A549 (cell line): Measurements from ENCODE around the gene HMG20A. TPM values are rescaled to one million over a fixed set of nuclear protein-coding genes. Genes with fewer than 3 reads are reported as not detected.

Experiments used
- ATAC-seq, 2 experiments: fragments of 200-7000 bp in 1 of 2; fragments of >200 bp in 1 of 2; cut with Nextera tagmentation in 1 of 2; cut with Tn5 transposase in 1 of 2; 3 replicates each; pipeline versions ENCODE4 v1.8.0 to v1.9.1; 2018 to 2020; ENCODE audit warnings: mild to moderate bottlenecking in 1 of 2, moderate library complexity in 1 of 2
- CTCF ChIA-PET: fragments of 300-600 bp; sonication (Branson Sonifier 250); formaldehyde crosslinking; extraction: SDS; loops from one replicate; lab custom pipeline; 2021; ENCODE audit warnings: antibody characterized with exemption, inconsistent platforms; lab: Yijun Ruan, JAX
- POLR2A ChIA-PET: fragments of 350-600 bp; formaldehyde crosslinking; extraction: SDS; loops from one replicate; lab custom pipeline; 2021; ENCODE audit warnings: antibody characterized with exemption, inconsistent platforms; lab: Yijun Ruan, JAX
- DNase-seq, 2 experiments: peaks; one replicate each; pipeline versions ENCODE4 v3.0.0 to v3.0.0-alpha.2; 2011 to 2016; ENCODE audit warnings: low read depth in 1 of 2, low spot score in 1 of 2
- FAIRE-seq: peaks from 2 replicates; lab custom pipeline; 2011; peaks lifted over from hg19 to GRCh38; lab: Jason Lieb, UNC
- H3K27ac ChIP-seq, 2 experiments: fragments of >200 bp; sonication (Bioruptor Twin); formaldehyde crosslinking; 3 replicates each; pipeline ENCODE4 v1.5.1; 2016 to 2017
- H3K4me1 ChIP-seq: fragments of >200 bp; sonication (Bioruptor Twin); formaldehyde crosslinking; 3 replicates; pipeline ENCODE4 v1.6.1; 2016
- H3K4me2 ChIP-seq: fragments of >200 bp; sonication (Bioruptor Twin); formaldehyde crosslinking; 3 replicates; pipeline ENCODE4 v1.6.1; 2016
- H3K4me3 ChIP-seq: fragments of >200 bp; sonication (Bioruptor Twin); formaldehyde crosslinking; 3 replicates; pipeline ENCODE4 v1.5.1; 2016
- H3K9me3 ChIP-seq: fragments of >200 bp; sonication (Bioruptor Twin); formaldehyde crosslinking; 3 replicates; pipeline ENCODE4 v1.6.1; 2016
- ATOH8 ChIP-seq: fragments of 250-450 bp; sonication (Bioruptor Pico); IDR thresholded peaks from 2 replicates; pipeline ENCODE4 v1.5.0; 2020; ENCODE audit warnings: low read depth, mild to moderate bottlenecking, moderate library complexity
- BCL3 ChIP-seq: fragments of >200 bp; sonication (Bioruptor Twin); formaldehyde crosslinking; IDR thresholded peaks from 3 replicates; pipeline ENCODE4 v1.6.1; 2016
- BHLHE40 ChIP-seq: IDR thresholded peaks from 2 replicates; pipeline ENCODE4 v1.6.1; 2012; ENCODE audit warnings: low read depth, low read length, inconsistent platforms
- FOSL2 ChIP-seq, 2 experiments: fragments of 450-650 bp in 1 of 2; fragments of >200 bp in 1 of 2; sonication (Bioruptor Twin) in 1 of 2; formaldehyde crosslinking; IDR thresholded peaks; 2 replicates each; pipeline versions ENCODE4 v1.5.0 to v1.6.1; 2016 to 2020; ENCODE audit warnings: mild to moderate bottlenecking in 1 of 2, moderate library complexity in 1 of 2
- FOXS1 ChIP-seq: fragments of 250-450 bp; sonication (Bioruptor Pico); IDR thresholded peaks from 2 replicates; pipeline ENCODE4 v1.5.0; 2020; ENCODE audit warnings: mild to moderate bottlenecking, moderate library complexity
- HEYL ChIP-seq: fragments of 250-450 bp; sonication (Bioruptor Pico); IDR thresholded peaks from 2 replicates; pipeline ENCODE4 v1.8.0; 2021; ENCODE audit warnings: mild to moderate bottlenecking, moderate library complexity
- HOXB5 ChIP-seq: fragments of 250-450 bp; sonication (Bioruptor Pico); IDR thresholded peaks from 2 replicates; pipeline ENCODE4 v1.5.0; 2020; ENCODE audit warnings: mild to moderate bottlenecking, moderate library complexity
- KDM1A ChIP-seq: fragments of 200-600 bp; sonication (generic); IDR thresholded peaks from 2 replicates; pipeline ENCODE4 v1.6.1; 2016; ENCODE audit warnings: low read depth, mild to moderate bottlenecking
- MAZ ChIP-seq: fragments of 150-350 bp; IDR thresholded peaks from 2 replicates; pipeline ENCODE4 v1.6.1; 2014; ENCODE audit warnings: antibody characterized with exemption, low read depth, low read length, borderline replicate concordance
- NPAS2 ChIP-seq: fragments of 250-450 bp; sonication (Bioruptor Pico); IDR thresholded peaks from 2 replicates; pipeline ENCODE4 v1.8.0; 2022; ENCODE audit warnings: mild to moderate bottlenecking, moderate library complexity, borderline replicate concordance
- PHF8 ChIP-seq: fragments of 200-600 bp; sonication (generic); IDR thresholded peaks from 2 replicates; pipeline ENCODE4 v1.6.1; 2016; ENCODE audit warnings: low read depth, mild to moderate bottlenecking, antibody characterized with exemption, moderate library complexity, borderline replicate concordance
- WGBS: methylation state at CpG from one replicate; pipeline ENCODE4 v1.1.6; 2017; ENCODE audit errors: missing lambda C conversion rate; 5-methylcytosine and 5-hydroxymethylcytosine counted together
- polyA plus RNA-seq, 4 experiments: library from polyadenylated mRNA; depleted of rRNA in 3 of 4; stranded (reverse); fragments of >200 nt; fragmentation: RNase III in 1 of 4; extraction: RNeasy Plus Mini Kit Qiagen cat#74134 plus additional on column Dnase treatment in 1 of 4; gene quantifications; 2 replicates in 3 of 4; 3 replicates in 1 of 4; pipeline ENCODE4 v1.2.3, GENCODE V29; 2011 to 2017

HMG20A gene
- polyA plus RNA-seq, 2 of the 4 experiments (the other 2 are of a cell fraction): 29.5 to 85.1 TPM

GRCh38 chr15:77532846-77533245 lies 112.2 kb downstream of the HMG20A start:
- H3K4me1 ChIP-seq: no peaks in the 10 kb centered on the region

GRCh38 chr15:77533578-77534430 lies 113.1 kb downstream of the HMG20A start:
- H3K4me3 ChIP-seq: no peak overlapping the region
- no peak overlapping the region for H3K27ac ChIP-seq
- H3K9me3 ChIP-seq: no peaks in the 10 kb centered on the region
- DNase-seq (no peak), ATAC-seq (no peak), FAIRE-seq (no peak)
- WGBS: 55% methylated on average over 13 of the region's 13 CpGs
- ChIA-PET POLR2A (no interaction called here), CTCF (interaction anchor here (0.6 to 9.7 kb wide), 3 partner anchors 8 to 111 kb away, joined by 3 to 97 read pairs (median 3); no protein-coding TSS in a partner anchor)
- no peak overlapping the region for H3K4me2 ChIP-seq
- TF ChIP-seq NPAS2 (CRISPR knock-in tag) (no peak), PHF8 (no peak), FOSL2 (IDR thresholded peaks at IDR 0.05) (no peak), FOSL2 (CRISPR knock-in tag; IDR thresholded peaks at IDR 0.05) (no peak), BHLHE40 (no peak), MAZ (no peak), FOXS1 (no peak)
- H3K4me1 ChIP-seq: no peaks in the 10 kb centered on the region

More at GRCh38 chr15:77532846-77533245, 112.2 kb downstream of the HMG20A start:
- no peaks in the 10 kb centered on the region for H3K9me3 ChIP-seq
- no peak for ATAC-seq
- H3K27ac ChIP-seq: no peak overlapping the region
- no peak overlapping the region for H3K4me3 ChIP-seq
- H3K4me2 ChIP-seq: no peak overlapping the region
- no peak for TF ChIP-seq HEYL (CRISPR knock-in tag)
- no peak for TF ChIP-seq BCL3
- TF ChIP-seq ATOH8 (CRISPR knock-in tag): no peak
- TF ChIP-seq HOXB5: no peak
- TF ChIP-seq NPAS2 (CRISPR knock-in tag): no peak
- no peak for TF ChIP-seq KDM1A
- TF ChIP-seq, all 56 proteins: peak for 0
- FAIRE-seq (no peak), DNase-seq (no peak)
- ChIA-PET POLR2A (interaction anchor here (1.1 kb wide), 1 partner anchor 9 kb away, joined by 3 read pairs; no protein-coding TSS in a partner anchor), CTCF (interaction anchor here (1.2 to 9.7 kb wide), 4 partner anchors 9 to 414 kb away, joined by 3 to 97 read pairs (median 4); no protein-coding TSS in a partner anchor)
- 50% methylated on average over 7 of the region's 7 CpGs for WGBS

Other genes with a start within 250 kb of the HMG20A start
- 13.7 and 15.0 TPM in 2 replicates for gene PEAK1, start 784 bp upstream of the HMG20A start, polyA plus RNA-seq (2011; rRNA removed)
- 7.5 to 9.1 TPM (median 8.0 TPM) in 3 replicates for gene PEAK1, start 784 bp upstream of the HMG20A start, polyA plus RNA-seq (2017; fragmentation: RNase III; extraction: RNeasy Plus Mini Kit Qiagen cat#74134 plus additional on column Dnase treatment)
- 2.2 and 3.3 TPM in 2 replicates for gene LINGO1, start 212.0 kb downstream of the HMG20A start, polyA plus RNA-seq (2011; rRNA removed)
- 2.9 to 3.5 TPM (median 3.3 TPM) in 3 replicates for gene LINGO1, start 212.0 kb downstream of the HMG20A start, polyA plus RNA-seq (2017; fragmentation: RNase III; extraction: RNeasy Plus Mini Kit Qiagen cat#74134 plus additional on column Dnase treatment)